Measurements from ENCODE around the gene SCN8A. TPM values are rescaled to one million over a fixed set of nuclear protein-coding genes. Genes with fewer than 3 reads are reported as not detected.
"Not testable (repeated sequence)": the region's sequence is repeated elsewhere in the genome, so short reads cannot be mapped to it uniquely, and the experiment has no call there.

Gene SCN8A
- total RNA-seq, result 10 to 100 TPM in 1 of 2 donors, 1 to 10 TPM in 1; 7.6 to 10.4 TPM

DNA sequence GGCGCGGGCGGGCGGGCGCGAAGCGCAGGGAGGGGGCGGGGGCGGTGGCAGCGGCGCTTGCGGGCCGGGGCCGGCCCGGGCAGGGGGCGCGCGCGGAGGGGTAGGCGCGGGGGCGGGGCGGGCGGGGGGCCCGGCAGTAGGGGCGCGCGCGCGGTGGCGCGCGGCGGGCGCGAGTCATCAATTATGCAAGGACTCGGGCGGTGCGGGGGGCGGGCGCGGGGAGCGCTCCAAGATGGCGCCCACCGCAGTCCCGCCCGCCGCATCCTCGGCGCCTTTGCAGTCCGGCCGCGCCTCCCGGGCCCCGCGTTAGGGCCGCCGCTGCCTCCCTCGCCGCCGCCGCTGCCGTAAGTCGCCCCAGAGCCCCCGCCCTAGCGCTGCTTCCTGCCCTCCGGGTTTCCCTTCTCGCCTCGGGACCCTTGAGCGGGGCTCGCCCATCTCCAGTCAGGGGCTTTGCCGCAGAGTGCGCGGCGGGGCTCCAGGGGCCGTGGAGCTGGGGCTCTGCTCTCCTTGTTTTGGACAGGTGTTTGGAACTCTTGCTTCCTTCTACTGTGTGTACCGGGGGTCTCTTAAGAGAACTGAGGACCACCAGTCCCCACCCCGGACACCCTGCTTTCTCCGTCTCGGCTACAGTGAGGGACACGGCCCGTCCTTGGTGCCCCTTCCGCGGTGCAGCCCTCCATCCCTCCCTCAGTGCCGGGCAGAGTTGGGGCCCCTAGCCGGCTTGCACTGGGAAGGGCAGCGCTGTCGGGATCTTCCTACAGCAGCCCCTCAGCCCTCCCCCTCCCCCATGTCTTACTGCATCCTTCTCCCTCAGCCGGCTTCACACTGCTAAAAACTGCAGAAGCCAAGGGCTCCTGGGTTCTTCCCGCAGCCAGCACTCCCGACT is at the start of gene SCN8A:
SCN8A (plus strand) TSS at position 218 of the 886 bp plus-strand sequence. CDS start 71,585 bp downstream, outside the sequence.
- no peaks in the 10 kb centered on the region for H3K4me1 ChIP-seq (replicated peaks)
- H3K36me3 ChIP-seq, result no peaks in the 10 kb centered on the region
- intact Hi-C loops (cut with DNase I), result no loop called here
- no peak within 1 kb of the TSS for H3K27ac ChIP-seq
- no peaks in the 10 kb centered on the region for H3K9me3 ChIP-seq
- H3K27me3 ChIP-seq (replicated peaks; ENCODE audit: insufficient read depth), result no peaks in the 10 kb centered on the region
- peak; percentile 17 for DNase-seq (ENCODE audit: low spot score)
- TF ChIP-seq, protein P1, sequence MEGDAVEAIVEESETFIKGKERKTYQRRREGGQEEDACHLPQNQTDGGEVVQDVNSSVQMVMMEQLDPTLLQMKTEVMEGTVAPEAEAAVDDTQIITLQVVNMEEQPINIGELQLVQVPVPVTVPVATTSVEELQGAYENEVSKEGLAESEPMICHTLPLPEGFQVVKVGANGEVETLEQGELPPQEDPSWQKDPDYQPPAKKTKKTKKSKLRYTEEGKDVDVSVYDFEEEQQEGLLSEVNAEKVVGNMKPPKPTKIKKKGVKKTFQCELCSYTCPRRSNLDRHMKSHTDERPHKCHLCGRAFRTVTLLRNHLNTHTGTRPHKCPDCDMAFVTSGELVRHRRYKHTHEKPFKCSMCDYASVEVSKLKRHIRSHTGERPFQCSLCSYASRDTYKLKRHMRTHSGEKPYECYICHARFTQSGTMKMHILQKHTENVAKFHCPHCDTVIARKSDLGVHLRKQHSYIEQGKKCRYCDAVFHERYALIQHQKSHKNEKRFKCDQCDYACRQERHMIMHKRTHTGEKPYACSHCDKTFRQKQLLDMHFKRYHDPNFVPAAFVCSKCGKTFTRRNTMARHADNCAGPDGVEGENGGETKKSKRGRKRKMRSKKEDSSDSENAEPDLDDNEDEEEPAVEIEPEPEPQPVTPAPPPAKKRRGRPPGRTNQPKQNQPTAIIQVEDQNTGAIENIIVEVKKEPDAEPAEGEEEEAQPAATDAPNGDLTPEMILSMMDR (IDR thresholded peaks at IDR 0.05), result no peak
- TF ChIP-seq POLR2AphosphoS5 (IDR thresholded peaks at IDR 0.05) (no peak), POLR2A (IDR thresholded peaks at IDR 0.05) (no peak)
- peak within 1 kb of the TSS; percentile 52 for H3K4me3 ChIP-seq
- WGBS, result under 1% methylated on average over 74 of the region's 91 CpGs

DNA sequence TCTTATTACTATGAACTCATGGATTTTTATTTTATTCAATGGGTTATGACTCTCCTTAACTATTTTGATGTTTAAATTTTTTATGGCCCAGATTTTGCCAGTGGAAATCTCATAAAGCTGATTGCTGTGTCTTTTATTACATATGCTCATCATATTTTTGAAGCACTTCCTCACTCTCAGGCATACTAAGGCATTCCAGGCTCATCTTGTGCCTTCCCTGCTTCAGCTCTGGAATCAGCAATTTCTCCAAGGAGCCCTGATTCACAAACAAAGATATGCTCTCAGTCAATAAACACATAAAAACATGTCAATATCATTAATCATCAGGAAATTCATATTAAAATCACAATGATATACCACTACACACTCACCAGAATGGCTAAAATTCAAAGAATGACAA is 44.9 kb upstream of the SCN8A start:
- H3K27ac ChIP-seq, result no peak overlapping the region
- no peaks in the 10 kb centered on the region for H3K9me3 ChIP-seq
- H3K4me1 ChIP-seq (replicated peaks), result no peaks in the 10 kb centered on the region
- TF ChIP-seq, protein P1 (IDR thresholded peaks at IDR 0.05), result no peak
- no peak for TF ChIP-seq POLR2A (IDR thresholded peaks at IDR 0.05)
- no peak for TF ChIP-seq POLR2AphosphoS5 (IDR thresholded peaks at IDR 0.05)
- H3K27me3 ChIP-seq (replicated peaks; ENCODE audit: insufficient read depth), result no peaks in the 10 kb centered on the region
- no peak for DNase-seq (ENCODE audit: low spot score)
- intact Hi-C loops (cut with DNase I), result no loop called here
- H3K4me3 ChIP-seq, result no peak overlapping the region
- no peaks in the 10 kb centered on the region for H3K36me3 ChIP-seq

DNA sequence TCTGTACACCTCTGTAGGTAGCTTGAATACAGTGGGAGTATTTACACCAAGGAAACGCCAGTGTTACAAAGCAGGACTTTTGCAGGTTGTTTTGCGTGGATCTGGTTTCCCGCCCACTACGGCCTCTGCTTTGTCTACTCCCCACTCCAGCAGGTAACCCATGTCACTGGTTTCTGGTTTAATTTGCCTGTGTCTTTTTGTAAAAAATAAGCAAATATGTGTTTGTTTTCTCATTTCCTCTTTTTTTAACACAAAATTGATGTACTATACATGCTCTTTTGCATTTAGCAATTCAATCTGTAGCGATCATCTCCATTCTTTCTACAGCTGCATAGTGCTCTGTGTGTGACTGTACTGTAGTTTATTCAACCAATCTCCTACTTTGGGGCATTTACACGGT is 43.4 kb upstream of the SCN8A start:
- no peak for DNase-seq (ENCODE audit: low spot score)
- no peaks in the 10 kb centered on the region for H3K4me1 ChIP-seq (replicated peaks)
- H3K9me3 ChIP-seq, result no peaks in the 10 kb centered on the region
- no peaks in the 10 kb centered on the region for H3K36me3 ChIP-seq
- intact Hi-C loops (cut with DNase I), result no loop called here
- H3K27me3 ChIP-seq (replicated peaks; ENCODE audit: insufficient read depth), result no peaks in the 10 kb centered on the region
- no peak overlapping the region for H3K27ac ChIP-seq
- 80% methylated on average over 6 of the region's 6 CpGs for WGBS
- TF ChIP-seq POLR2A (IDR thresholded peaks at IDR 0.05) (no peak), POLR2AphosphoS5 (IDR thresholded peaks at IDR 0.05) (no peak)
- TF ChIP-seq, protein P1 (IDR thresholded peaks at IDR 0.05), result no peak
- H3K4me3 ChIP-seq, result no peak overlapping the region

DNA sequence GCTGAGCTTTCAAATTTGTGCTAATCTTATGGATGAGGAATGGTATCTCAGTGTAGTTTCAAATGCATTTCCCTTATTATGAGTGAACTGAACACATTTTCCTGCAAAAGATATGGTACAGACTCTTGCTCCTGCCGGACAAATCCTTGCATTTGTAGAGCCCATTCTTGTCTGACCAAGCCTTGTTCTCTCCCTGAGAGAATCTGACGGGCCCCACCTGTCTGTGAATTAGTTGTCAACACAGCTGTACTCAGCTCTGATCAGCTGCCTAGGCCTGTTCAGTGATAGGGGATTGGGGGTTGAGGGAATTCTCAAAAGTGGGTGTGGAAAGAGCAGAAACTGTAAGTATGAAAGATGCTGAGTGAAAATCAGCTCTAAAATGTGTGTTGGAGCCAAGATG is 42.8 kb upstream of the SCN8A start:
- Histone ChIP-seq H3K4me3 (no peak overlapping the region), H3K27me3 (replicated peaks; ENCODE audit: insufficient read depth) (no peaks in the 10 kb centered on the region), H3K4me1 (replicated peaks) (no peaks in the 10 kb centered on the region), H3K36me3 (no peaks in the 10 kb centered on the region), H3K27ac (no peak overlapping the region), H3K9me3 (no peaks in the 10 kb centered on the region)
- WGBS, result 58% methylated on average over 2 of the region's 2 CpGs
- DNase-seq (ENCODE audit: low spot score), result no peak
- TF ChIP-seq POLR2A (IDR thresholded peaks at IDR 0.05) (no peak), POLR2AphosphoS5 (IDR thresholded peaks at IDR 0.05) (no peak)
- TF ChIP-seq, protein P1 (IDR thresholded peaks at IDR 0.05), result no peak
- intact Hi-C loops (cut with DNase I), result no loop called here

DNA sequence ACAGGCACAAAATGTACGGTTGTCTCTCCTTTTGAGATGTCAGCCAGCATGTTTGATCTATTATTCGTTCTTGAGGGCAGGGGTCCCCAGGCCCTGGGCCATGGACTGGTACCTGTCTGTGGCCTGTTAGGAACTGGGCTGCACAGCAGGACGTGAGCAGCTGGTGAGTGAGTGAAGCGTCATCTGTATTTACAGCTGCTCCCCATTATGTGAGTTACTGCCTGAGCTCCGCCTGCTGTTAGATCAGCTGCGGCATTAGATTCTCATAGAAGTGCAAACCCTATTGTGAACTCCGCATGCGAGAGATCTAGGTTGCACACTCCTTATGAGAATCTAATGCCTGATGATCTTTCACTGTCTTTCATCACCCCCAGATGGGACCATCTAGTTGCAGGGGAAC is 41.4 kb upstream of the SCN8A start:
- Histone ChIP-seq H3K36me3 (no peaks in the 10 kb centered on the region), H3K4me3 (no peak overlapping the region), H3K27me3 (replicated peaks; ENCODE audit: insufficient read depth) (no peaks in the 10 kb centered on the region), H3K27ac (no peak overlapping the region), H3K4me1 (replicated peaks) (no peaks in the 10 kb centered on the region), H3K9me3 (no peaks in the 10 kb centered on the region)
- WGBS, result 79% methylated on average over 8 of the region's 8 CpGs
- intact Hi-C loops (cut with DNase I), result no loop called here
- TF ChIP-seq, protein P1 (IDR thresholded peaks at IDR 0.05), result no peak
- TF ChIP-seq POLR2A (IDR thresholded peaks at IDR 0.05) (no peak), POLR2AphosphoS5 (IDR thresholded peaks at IDR 0.05) (no peak)
- DNase-seq (ENCODE audit: low spot score), result no peak

DNA sequence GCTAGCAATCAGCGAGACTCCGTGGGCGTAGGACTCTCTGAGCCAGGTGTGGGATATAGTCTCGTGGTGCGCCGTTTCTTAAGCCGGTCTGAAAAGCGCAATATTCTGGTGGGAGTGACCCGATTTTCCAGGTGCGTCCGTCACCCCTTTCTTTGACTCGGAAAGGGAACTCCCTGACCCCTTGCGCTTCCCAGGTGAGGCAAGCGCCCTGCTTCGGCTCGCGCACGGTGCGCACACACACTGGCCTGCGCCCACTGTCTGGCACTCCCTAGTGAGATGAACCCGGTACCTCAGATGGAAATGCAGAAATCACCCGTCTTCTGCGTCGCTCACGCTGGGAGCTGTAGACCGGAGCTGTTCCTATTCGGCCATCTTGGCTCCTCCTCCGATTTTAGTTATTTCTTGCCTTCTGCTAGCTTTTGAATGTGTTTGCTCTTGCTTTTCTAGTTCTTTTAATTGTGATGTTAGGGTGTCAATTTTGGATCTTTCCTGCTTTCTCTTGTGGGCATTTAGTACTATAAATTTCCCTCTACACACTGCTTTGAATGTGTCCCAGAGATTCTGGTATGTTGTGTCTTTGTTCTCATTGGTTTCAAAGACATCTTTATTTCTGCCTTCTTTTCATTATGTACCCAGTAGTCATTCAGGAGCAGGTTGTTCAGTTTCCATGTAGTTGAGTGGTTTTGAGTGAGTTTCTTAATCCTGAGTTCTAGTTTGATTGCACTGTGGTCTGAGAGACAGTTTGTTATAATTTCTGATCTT is 22.6 kb upstream of the SCN8A start:
- DNase-seq (ENCODE audit: low spot score); H3K36me3 ChIP-seq; H3K4me1 ChIP-seq (replicated peaks); H3K4me3 ChIP-seq; H3K27me3 ChIP-seq (replicated peaks; ENCODE audit: insufficient read depth); H3K27ac ChIP-seq; H3K9me3 ChIP-seq; intact Hi-C loops (cut with DNase I): not testable (repeated sequence)
- WGBS, result 100% methylated on average over 7 of the region's 28 CpGs

All from prostate gland (tissue), 2 donors.